Measurements from ENCODE around the gene RAPGEFL1. TPM values are rescaled to one million over a fixed set of nuclear protein-coding genes. Genes with fewer than 3 reads are reported as not detected.

Gene RAPGEFL1, protein sequence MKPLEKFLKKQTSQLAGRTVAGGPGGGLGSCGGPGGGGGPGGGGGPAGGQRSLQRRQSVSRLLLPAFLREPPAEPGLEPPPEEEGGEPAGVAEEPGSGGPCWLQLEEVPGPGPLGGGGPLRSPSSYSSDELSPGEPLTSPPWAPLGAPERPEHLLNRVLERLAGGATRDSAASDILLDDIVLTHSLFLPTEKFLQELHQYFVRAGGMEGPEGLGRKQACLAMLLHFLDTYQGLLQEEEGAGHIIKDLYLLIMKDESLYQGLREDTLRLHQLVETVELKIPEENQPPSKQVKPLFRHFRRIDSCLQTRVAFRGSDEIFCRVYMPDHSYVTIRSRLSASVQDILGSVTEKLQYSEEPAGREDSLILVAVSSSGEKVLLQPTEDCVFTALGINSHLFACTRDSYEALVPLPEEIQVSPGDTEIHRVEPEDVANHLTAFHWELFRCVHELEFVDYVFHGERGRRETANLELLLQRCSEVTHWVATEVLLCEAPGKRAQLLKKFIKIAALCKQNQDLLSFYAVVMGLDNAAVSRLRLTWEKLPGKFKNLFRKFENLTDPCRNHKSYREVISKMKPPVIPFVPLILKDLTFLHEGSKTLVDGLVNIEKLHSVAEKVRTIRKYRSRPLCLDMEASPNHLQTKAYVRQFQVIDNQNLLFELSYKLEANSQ
- total RNA-seq: 29.7 TPM

DNA sequence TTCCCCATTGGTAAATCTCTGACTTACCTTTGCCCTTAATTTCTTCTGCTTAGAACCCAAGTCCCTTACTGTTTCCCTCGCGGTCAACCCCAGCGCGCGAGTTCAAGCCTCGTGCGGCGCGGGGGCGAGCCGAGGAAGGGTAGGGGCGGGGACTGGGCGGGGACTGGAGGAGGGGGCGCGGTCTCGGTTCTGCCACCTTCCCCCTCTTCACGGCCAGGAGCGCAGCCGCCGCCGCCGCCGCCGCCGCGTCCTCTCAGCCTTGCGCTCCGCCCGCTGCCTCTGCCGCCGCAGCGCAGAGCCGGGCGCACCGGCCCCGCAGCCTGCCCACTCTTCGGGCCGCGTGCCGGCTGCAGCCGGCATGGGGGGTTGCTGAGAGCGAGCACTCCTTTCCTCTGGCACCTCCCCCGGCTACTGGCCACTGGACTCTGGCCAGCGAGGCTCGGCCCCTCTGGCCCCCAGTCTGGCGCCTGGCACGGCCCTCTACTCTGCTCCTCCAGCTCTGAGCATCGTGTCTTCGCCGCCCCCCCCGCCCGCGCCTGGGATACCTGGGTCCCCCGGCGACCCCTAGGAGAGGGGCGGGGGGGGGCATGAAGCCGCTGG is at the start of gene RAPGEFL1:
Gene RAPGEFL1, plus strand, starts transcription at position 196 of the 600 bp plus-strand sequence. Its CDS starts 392 bp downstream, at position 588.

DNA sequence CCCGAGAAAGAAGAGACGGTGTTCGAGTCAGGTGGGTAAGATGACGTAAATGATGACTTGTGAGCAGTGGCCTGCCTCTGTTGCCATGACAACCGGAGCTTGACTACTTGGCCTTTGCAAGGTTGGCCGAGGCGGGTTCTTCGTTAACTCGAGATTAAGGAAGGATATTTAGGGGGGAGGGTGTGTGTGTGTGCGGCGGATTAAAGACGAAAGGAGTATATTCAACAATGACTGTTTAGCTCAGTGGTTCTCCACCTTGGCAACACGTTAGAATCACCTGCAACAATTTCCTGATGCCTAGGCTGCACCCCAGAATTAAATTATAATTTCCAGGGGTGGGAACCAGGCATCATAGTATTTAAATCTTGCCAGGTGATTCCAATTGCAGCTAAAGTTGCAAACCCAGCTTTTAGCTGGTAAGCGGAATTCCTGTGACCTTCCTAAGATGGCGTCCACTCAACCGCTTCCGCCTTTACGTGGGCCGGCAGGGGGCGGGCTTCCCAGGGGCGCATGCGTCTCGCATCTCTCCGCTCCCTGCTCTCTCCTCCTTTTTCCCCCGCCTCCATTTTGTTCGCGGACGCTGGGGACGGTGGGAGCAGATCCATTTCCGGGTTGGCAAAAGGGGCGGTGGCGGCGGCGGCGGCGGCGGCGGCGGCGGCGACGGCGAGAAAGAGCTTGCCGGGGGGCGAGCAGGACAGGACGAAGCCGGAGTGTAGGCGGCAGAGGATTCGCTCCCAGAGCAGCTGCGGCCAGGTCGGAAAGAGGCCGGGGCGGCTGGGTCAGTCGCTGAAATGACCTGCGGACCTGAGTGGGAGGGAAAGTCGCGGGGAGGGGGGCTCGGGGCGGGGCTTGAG is 41.7 kb downstream of the RAPGEFL1 start, which contains the start of gene WIPF2:
Gene WIPF2, plus strand, starts transcription at position 565 of the 854 bp plus-strand sequence. CDS start 37,156 bp downstream, outside the sequence.

Small RNA genes lying within 50 kb of the gene (small RNA-seq; reads per million reads assigned to genes)
- gene MIR6867 (ENCODE audit: low replicate concordance): not detected

Other genes starting within 250 kb of the RAPGEFL1 start
- 62.6 TPM for gene ORMDL3, start 249.9 kb upstream of the RAPGEFL1 start, total RNA-seq
- not detected for gene LRRC3C, start 249.7 kb upstream of the RAPGEFL1 start, total RNA-seq
- gene GSDMA, start 214.5 kb upstream of the RAPGEFL1 start, total RNA-seq: not detected
- gene PSMD3, start 196.7 kb upstream of the RAPGEFL1 start, total RNA-seq: 69.5 TPM
- not detected for gene CSF3, start 162.0 kb upstream of the RAPGEFL1 start, total RNA-seq
- 136 TPM for gene MED24, start 123.1 kb upstream of the RAPGEFL1 start, total RNA-seq
- 132 TPM for gene THRA, start 114.5 kb upstream of the RAPGEFL1 start, total RNA-seq
- 1.9 TPM for gene NR1D1, start 76.9 kb upstream of the RAPGEFL1 start, total RNA-seq
- gene MSL1, start 55.5 kb upstream of the RAPGEFL1 start, total RNA-seq: 106 TPM
- gene CASC3, start 36.9 kb upstream of the RAPGEFL1 start, total RNA-seq: 63.9 TPM
- 16.3 TPM for gene WIPF2, start 41.8 kb downstream of the RAPGEFL1 start, total RNA-seq
- 4.4 TPM for gene CDC6, start 110.4 kb downstream of the RAPGEFL1 start, total RNA-seq
- gene RARA, start 131.7 kb downstream of the RAPGEFL1 start, total RNA-seq: 9.7 TPM
- not detected for gene GJD3, start 187.3 kb downstream of the RAPGEFL1 start, total RNA-seq
- gene TOP2A, start 240.4 kb downstream of the RAPGEFL1 start, total RNA-seq: 39.8 TPM